PC-3 (cell line): Measurements from ENCODE around the gene TM4SF18. TPM values are rescaled to one million over a fixed set of nuclear protein-coding genes. Genes with fewer than 3 reads are reported as not detected.

Experiments
- ATAC-seq: fragments of 200-7000 bp; cut with Tn5 transposase; 2 replicates; pipeline ENCODE4 v1.9.1; 2020; ENCODE audit warnings: mild to moderate bottlenecking, moderate library complexity
- BruUV-seq: library from RNA; stranded (reverse); fragments of 400-500 nt; replicated peaks from 2 replicates; lab custom pipeline; 2021; lab: Mats Ljungman, UMichigan
- CTCF ChIA-PET: fragments of 300-600 bp; sonication (Branson Sonifier 250); formaldehyde crosslinking; loops from one replicate; lab custom pipeline; 2022; ENCODE audit warnings: antibody characterized with exemption; lab: Charles Lee
- POLR2A ChIA-PET: fragments of 300-600 bp; sonication (Branson Sonifier 250); formaldehyde crosslinking; loops from one replicate; lab custom pipeline; 2022; ENCODE audit warnings: antibody characterized with exemption; ENCODE audit not compliant: unreplicated experiment; lab: Charles Lee
- DNase-seq: peaks from one replicate; pipeline ENCODE4 v3.0.0-alpha.2; 2015
- H2AFZ ChIP-seq: fragments of 300-600 bp; sonication (generic); 2 replicates; pipeline ENCODE4 v1.6.0; 2016; ENCODE audit warnings: antibody characterized with exemption, low read length
- H3F3A ChIP-seq: fragments of 300-600 bp; sonication (generic); one replicate; pipeline ENCODE4 v1.6.0; 2017; ENCODE audit warnings: antibody characterized with exemption, low read length, control low read depth, mild to moderate bottlenecking; ENCODE audit not compliant: unreplicated experiment
- H3K27ac ChIP-seq: fragments of 300-600 bp; sonication (generic); 2 replicates; pipeline ENCODE4 v1.5.1; 2016; ENCODE audit warnings: mild to moderate bottlenecking, low read length
- H3K27me3 ChIP-seq: fragments of 300-600 bp; sonication (generic); 2 replicates; pipeline ENCODE4 v1.6.1; 2016; ENCODE audit warnings: low read length, mixed read lengths
- H3K36me3 ChIP-seq: fragments of 300-600 bp; sonication (generic); 2 replicates; pipeline ENCODE4 v1.6.1; 2016; ENCODE audit warnings: low read depth, mixed run types, low read length, mixed read lengths
- H3K4me1 ChIP-seq: fragments of 300-600 bp; sonication (generic); 2 replicates; pipeline ENCODE4 v1.5.1; 2016; ENCODE audit warnings: low read length; ENCODE audit not compliant: insufficient read depth
- H3K4me2 ChIP-seq: fragments of 300-600 bp; sonication (generic); 2 replicates; pipeline ENCODE4 v1.6.0; 2016; ENCODE audit warnings: low read length
- H3K4me3 ChIP-seq: fragments of 300-600 bp; sonication (generic); 2 replicates; pipeline ENCODE4 v1.5.1; 2016; ENCODE audit warnings: mild to moderate bottlenecking, low read length, mixed read lengths
- H3K79me2 ChIP-seq: fragments of 300-600 bp; sonication (generic); 2 replicates; pipeline ENCODE4 v1.6.1; 2017; ENCODE audit warnings: low read length, mixed read lengths
- H3K9ac ChIP-seq: fragments of 300-600 bp; sonication (generic); 2 replicates; pipeline ENCODE4 v1.6.0; 2016; ENCODE audit warnings: mild to moderate bottlenecking, low read length
- H3K9me2 ChIP-seq: fragments of 300-600 bp; sonication (generic); replicated peaks from 2 replicates; pipeline ENCODE4 v1.6.1; 2016; ENCODE audit warnings: mixed run types, low read length, mixed read lengths
- H3K9me3 ChIP-seq: fragments of 300-600 bp; sonication (generic); 2 replicates; pipeline ENCODE4 v1.6.1; 2016; ENCODE audit warnings: low read length, mixed read lengths
- H4K20me1 ChIP-seq: fragments of 300-600 bp; sonication (generic); 2 replicates; pipeline ENCODE4 v1.6.1; 2016; ENCODE audit warnings: low read length, mixed read lengths
- EZH2 ChIP-seq: fragments of 300-600 bp; sonication (generic); IDR thresholded peaks from one replicate; pipeline ENCODE4 v1.6.1; 2017; ENCODE audit warnings: antibody characterized with exemption, mild to moderate bottlenecking, low read length; ENCODE audit not compliant: unreplicated experiment
- EZH2phosphoT487 ChIP-seq: fragments of 300-600 bp; sonication (generic); IDR thresholded peaks from 2 replicates; pipeline ENCODE4 v1.6.1; 2018; ENCODE audit warnings: mild to moderate bottlenecking, antibody characterized with exemption, low read length, borderline replicate concordance
- intact Hi-C: fragments of 100-400 bp; cut with micrococcal nuclease; formaldehyde crosslinking; loops from 2 replicates; pipeline ENCODE4 v1.9.0; 2023
- total RNA-seq: library from RNA; depleted of rRNA; stranded (reverse); fragments of >200 nt; gene quantifications from 2 replicates; pipeline ENCODE4 v1.2.3, GENCODE V29; 2014
- TF ChIP-seq, protein P1 (sequence below): fragments of 300-600 bp; sonication (generic); conservative IDR thresholded peaks from 2 replicates; pipeline ENCODE4 v1.5.1; 2017; ENCODE audit warnings: antibody characterized with exemption, low read depth, mild to moderate bottlenecking, low read length

Gene TM4SF18
- total RNA-seq, 1 experiment from 2014 or later: 0.40 TPM

- intact Hi-C loops: loop anchor here (1.0 kb wide), 5 partner anchors 61 to 318 kb away; partner anchors contain the start of gene GYG1
- H3K27me3 ChIP-seq: no peaks in the 10 kb centered on the region
- peak; percentile 29 for ATAC-seq
- H3K4me3 ChIP-seq: no peak overlapping the region
- BruUV-seq: no TSS peak
- H3K79me2 ChIP-seq: no peaks in the 10 kb centered on the region
- no peak overlapping the region for H3K9ac ChIP-seq
- no peak overlapping the region for H3K27ac ChIP-seq
- no peak overlapping the region for H3K4me2 ChIP-seq
- H2AFZ ChIP-seq: peak overlapping the region; percentile 31
- ChIA-PET POLR2A (interaction anchor here (0.6 kb wide), 1 partner anchor 64 kb away, joined by 3 read pairs; no protein-coding TSS in a partner anchor), CTCF (interaction anchor here (0.6 to 0.7 kb wide), 2 partner anchors 104 to 317 kb away, joined by 4 to 20 read pairs; partner anchors contain the start of gene TM4SF1)
- TF ChIP-seq EZH2phosphoT487 (no peak), EZH2 (no peak)
- TF ChIP-seq, protein P1, sequence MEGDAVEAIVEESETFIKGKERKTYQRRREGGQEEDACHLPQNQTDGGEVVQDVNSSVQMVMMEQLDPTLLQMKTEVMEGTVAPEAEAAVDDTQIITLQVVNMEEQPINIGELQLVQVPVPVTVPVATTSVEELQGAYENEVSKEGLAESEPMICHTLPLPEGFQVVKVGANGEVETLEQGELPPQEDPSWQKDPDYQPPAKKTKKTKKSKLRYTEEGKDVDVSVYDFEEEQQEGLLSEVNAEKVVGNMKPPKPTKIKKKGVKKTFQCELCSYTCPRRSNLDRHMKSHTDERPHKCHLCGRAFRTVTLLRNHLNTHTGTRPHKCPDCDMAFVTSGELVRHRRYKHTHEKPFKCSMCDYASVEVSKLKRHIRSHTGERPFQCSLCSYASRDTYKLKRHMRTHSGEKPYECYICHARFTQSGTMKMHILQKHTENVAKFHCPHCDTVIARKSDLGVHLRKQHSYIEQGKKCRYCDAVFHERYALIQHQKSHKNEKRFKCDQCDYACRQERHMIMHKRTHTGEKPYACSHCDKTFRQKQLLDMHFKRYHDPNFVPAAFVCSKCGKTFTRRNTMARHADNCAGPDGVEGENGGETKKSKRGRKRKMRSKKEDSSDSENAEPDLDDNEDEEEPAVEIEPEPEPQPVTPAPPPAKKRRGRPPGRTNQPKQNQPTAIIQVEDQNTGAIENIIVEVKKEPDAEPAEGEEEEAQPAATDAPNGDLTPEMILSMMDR: peak; percentile 100
- H3F3A ChIP-seq: no peaks in the 10 kb centered on the region
- no peaks in the 10 kb centered on the region for H3K36me3 ChIP-seq
- no peaks in the 10 kb centered on the region for H4K20me1 ChIP-seq
- DNase-seq: peak; percentile 94
- no peaks in the 10 kb centered on the region for H3K9me2 ChIP-seq
- no peaks in the 10 kb centered on the region for H3K9me3 ChIP-seq
- H3K4me1 ChIP-seq: peaks cover 35% of the 10 kb centered on the region
Measured at GRCh38 chr3:149273096-149273751, 60.2 kb downstream of the TM4SF18 start.

- Histone ChIP-seq H3K4me2 (no peak overlapping the region), H3K27ac (no peak overlapping the region), H3K79me2 (no peaks in the 10 kb centered on the region), H3K4me1 (peaks cover 21% of the 10 kb centered on the region), H3F3A (no peaks in the 10 kb centered on the region), H3K9me3 (no peaks in the 10 kb centered on the region), H3K9me2 (no peaks in the 10 kb centered on the region), H3K9ac (no peak overlapping the region), H4K20me1 (no peaks in the 10 kb centered on the region), H2AFZ (no peak overlapping the region), H3K27me3 (no peaks in the 10 kb centered on the region), H3K36me3 (no peaks in the 10 kb centered on the region), H3K4me3 (no peak overlapping the region)
- no TSS peak for BruUV-seq
- ChIA-PET POLR2A (no interaction called here), CTCF (interaction anchor here (0.6 to 0.7 kb wide), 2 partner anchors 67 to 110 kb away, joined by 3 to 4 read pairs; no protein-coding TSS in a partner anchor)
- ATAC-seq (no peak), DNase-seq (no peak)
- intact Hi-C loops: no loop called here
- TF ChIP-seq EZH2phosphoT487 (no peak), EZH2 (no peak)
- TF ChIP-seq, protein P1: no peak
Measured at GRCh38 chr3:149271669-149272068, 61.8 kb downstream of the TM4SF18 start.

DNA sequence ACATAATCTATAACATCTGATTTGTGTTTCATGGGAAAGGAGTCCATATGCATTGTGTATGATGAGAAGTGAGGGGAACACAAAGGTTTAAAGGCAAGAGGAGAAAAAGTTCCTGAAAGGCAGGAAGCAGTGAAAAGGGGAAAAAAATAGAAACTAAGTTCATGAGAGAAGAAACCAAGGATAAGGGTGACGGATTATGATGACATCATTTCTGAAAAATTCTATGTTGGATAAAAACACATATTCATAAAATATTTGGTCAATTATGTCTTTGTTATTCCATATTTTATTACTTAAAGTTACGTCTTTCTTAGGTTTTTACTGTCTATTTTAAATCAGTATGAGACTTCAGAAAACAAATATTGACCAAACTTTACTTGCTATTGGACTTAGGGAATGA, 63.3 kb downstream of the TM4SF18 start:
- no peaks in the 10 kb centered on the region for H3K27me3 ChIP-seq
- peak; percentile 88 for ATAC-seq
- no TSS peak for BruUV-seq
- no peaks in the 10 kb centered on the region for H3K36me3 ChIP-seq
- TF ChIP-seq EZH2 (no peak), EZH2phosphoT487 (no peak)
- TF ChIP-seq, protein P1: no peak
- H3F3A ChIP-seq: no peaks in the 10 kb centered on the region
- POLR2A ChIA-PET: no interaction called here
- H3K9me3 ChIP-seq: no peaks in the 10 kb centered on the region
- H4K20me1 ChIP-seq: no peaks in the 10 kb centered on the region
- H3K9ac ChIP-seq: peak overlapping the region; percentile 1; the same call in 1 of the 2 replicates
- H2AFZ ChIP-seq: peak overlapping the region; percentile 17
- peak; percentile 33 for DNase-seq
- peak overlapping the region; percentile 16; the same call in 1 of the 2 replicates for H3K4me2 ChIP-seq
- peak overlapping the region; percentile 62 for H3K27ac ChIP-seq
- H3K4me1 ChIP-seq: peaks cover 17% of the 10 kb centered on the region
- no peak overlapping the region for H3K4me3 ChIP-seq
- no peaks in the 10 kb centered on the region for H3K9me2 ChIP-seq
- no peaks in the 10 kb centered on the region for H3K79me2 ChIP-seq
- intact Hi-C loops: loop anchor here (1.0 kb wide), 4 partner anchors 23 to 96 kb away; no protein-coding TSS in a partner anchor
- CTCF ChIA-PET: no interaction called here
